Stimulated activated CD4-positive, alpha-beta T cell treated with anti-CD3 and anti-CD28 coated beads, Interleukin-12 subunit alpha, Interleukin-12 subunit beta, amount 100 ng/mL, for 24 hours (primary cell): ENCODE measurements around the gene ETF1.
"Not testable (repeated sequence)": the region's sequence is repeated elsewhere in the genome, so short reads cannot be mapped to it uniquely, and the experiment has no call there.

ENCODE experiments used
- DNase-seq, 2 experiments: peaks; one replicate each; pipeline ENCODE4 v3.0.0-alpha.2; 2020; ENCODE audit warnings: low read depth in 2 of 2

Gene ETF1

DNA sequence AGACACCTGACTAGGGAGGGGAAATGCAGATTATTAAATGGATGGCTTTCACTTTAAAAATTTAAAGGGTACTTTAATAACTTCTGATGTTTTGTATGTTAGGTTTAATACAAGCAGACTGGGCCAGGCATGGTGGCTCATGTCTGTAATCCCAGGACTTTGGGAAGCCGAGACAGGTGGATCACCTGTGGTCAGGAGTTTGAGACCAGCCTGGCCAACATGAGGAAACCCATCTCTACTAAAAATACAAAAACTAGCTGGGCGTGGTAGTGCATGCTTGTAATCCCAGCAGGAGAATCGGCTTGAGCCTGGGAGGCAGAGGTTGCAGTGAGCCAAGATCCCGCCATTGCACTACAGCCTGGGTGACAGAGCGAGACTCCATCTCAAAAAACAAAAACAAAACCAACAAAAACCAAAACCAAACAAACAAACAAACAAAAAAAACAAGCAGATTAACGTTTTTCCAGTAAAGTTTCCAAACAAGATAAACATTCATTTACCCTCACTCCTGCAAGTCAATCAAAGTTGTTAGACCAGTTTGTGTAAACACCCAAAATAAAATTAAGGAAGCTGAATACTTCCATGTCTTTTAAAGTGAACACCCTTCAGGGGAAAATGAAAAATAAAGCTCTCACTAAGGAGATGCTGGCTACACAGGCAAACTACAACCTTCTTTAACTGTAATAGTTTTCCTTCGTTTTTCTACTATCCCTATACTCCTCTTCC is 14.1 kb downstream of the ETF1 start:
- DNase-seq: no peak

- no peak for DNase-seq
Observed at GRCh38 chr5:138528208-138528607, 14.8 kb downstream of the ETF1 start.

DNA sequence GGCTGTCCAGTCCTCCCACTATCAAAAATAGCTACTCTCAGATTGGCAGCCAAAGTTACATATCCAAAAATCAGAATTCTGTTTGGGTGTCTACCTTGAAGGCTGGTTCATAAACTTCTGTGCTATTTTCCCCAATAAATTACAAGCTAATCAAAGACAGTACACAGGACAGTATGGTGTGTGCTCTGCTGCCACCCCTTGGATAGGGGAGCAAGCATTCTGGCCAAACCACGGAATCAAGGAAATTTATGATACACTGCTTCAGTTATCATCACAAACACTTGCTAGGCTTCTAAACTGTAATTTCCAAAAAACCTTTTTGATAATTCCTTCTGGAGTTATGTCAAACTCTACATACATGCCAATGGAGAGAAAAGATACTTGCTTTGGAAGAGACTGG is 15.9 kb downstream of the ETF1 start:
- no peak for DNase-seq

DNA sequence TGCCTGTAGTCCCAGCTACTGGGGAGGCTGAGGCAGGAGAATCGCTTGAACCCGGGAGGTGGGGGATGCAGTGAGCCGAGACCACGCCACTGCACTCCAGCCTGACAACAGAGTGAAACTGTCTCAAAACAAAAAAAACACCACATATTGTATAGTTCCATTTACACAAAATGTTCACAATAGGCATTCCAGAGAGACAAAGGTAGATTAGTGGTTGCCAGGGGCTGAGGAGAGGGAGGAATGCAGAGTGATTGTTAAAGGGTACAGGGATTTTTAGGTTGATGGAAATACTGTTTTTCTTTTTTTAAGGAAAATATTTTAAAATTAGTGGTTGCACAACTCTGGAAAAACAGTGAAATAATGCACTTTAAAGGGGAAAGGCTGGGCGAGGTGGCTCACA is 19.6 kb downstream of the ETF1 start:
- DNase-seq: no peak

DNA sequence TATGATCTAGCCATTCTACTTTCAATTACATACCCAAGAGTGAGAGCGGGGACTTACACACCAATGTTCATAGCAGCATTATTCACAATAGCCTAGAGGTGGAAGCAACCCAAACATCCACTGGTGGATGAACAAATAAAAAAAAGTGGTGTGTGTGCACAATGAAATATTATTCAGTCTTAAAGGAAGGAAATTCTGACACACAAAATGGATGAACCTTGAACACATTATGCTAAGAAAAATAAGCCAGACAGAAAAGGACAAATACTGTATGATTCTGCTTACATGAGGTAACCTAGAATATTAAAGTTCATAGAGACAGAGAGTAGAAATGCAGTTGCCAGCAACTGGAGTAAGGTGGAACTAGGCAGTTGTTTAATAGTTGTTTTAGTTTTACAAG is 22.1 kb downstream of the ETF1 start:
- DNase-seq: no peak

DNA sequence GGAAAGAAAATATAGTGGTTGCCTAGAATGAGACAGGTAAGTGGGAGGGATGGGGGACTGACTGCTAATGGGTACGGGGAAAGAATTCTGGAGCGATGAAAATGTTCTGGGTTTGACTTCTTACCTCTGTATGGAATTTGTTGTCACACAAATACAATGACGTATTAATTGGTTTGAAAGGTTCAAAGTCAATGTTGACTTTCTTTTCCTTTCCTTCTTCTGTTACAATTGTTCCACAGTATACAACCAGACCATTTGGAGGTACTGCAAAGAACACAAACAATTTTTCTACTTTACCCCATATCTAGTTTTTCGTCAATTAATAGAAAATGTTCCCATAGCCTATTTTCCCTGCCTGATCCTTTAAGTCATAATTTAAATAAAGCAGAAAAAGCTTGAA is 25.6 kb downstream of the ETF1 start:
- no peak for DNase-seq

DNA sequence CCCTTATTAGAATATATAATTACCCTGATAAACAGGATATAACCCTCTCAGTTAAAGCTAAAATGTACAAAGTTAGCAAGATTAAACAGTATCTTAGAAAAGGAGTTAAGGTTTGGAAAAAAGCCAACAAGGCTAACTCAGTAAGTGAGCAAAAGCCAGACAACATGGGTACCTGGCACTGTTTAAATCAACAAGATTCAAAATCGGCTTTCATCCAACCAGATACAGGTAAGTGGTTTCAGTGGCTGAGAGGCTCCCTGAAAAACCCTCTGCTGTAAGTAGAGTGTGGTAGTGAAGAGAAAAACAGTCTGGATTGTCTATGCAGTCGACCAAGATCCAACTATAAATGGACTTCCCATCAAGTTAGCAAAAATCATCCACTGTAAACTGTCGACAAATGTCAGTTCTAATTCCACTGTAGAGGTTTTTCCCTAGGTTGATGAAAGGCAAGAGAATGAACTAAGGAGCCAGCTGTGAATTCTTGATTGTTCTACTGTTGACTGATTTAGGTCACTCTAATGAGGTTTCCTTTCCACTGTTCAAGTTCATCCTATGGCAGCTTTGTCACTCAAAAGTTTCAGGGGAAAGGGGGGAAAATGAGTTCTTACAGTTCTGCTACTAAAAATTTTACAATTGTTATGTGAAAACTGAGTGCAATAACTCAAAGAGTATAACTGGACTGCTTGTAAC is 27.3 kb downstream of the ETF1 start:
- DNase-seq: no peak

GRCh38 chr5:138514021-138514420 is 29.0 kb downstream of the ETF1 start:
- DNase-seq: no peak

DNA sequence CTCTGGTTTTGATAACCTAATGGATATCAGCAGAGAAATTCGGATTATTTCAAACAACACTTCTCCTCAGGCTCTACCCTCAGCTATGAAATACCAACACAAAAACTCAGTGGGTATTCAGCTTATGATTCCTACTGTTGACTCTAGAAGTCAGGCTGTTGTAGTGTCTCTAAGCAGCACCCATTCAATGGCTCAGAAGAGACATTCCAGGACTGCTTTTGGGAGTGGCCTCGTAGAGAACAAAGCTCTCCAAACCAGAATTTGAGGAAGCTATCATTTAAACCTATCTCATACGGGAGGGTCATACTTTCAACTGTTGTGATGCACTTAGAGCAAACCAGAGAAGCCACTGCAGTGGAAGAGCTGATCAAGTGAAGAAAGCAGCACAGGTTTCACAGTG is 34.1 kb downstream of the ETF1 start:
- no peak for DNase-seq

DNA sequence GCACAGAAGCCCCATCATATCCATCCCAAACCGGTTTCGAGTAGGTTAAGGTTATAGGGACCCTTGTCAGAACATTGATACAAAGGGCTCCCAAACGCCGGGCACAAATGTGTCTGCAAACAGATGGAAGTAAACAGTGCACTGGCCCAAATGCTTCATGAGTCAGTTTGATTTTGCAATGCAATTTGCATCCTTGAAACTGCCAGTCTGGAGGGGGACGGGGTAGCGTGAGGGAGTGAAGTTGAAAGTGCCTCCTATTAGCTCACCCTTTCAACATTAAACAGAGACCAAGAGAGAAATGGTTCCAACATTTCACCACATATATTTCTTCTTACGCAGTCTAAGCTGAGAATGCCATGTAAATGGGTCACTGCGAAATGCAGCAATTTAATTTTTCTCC is 35.6 kb downstream of the ETF1 start:
- not testable (repeated sequence) for DNase-seq

- no peak for DNase-seq
Observed at GRCh38 chr5:138506370-138507306, 36.4 kb downstream of the ETF1 start.

DNA sequence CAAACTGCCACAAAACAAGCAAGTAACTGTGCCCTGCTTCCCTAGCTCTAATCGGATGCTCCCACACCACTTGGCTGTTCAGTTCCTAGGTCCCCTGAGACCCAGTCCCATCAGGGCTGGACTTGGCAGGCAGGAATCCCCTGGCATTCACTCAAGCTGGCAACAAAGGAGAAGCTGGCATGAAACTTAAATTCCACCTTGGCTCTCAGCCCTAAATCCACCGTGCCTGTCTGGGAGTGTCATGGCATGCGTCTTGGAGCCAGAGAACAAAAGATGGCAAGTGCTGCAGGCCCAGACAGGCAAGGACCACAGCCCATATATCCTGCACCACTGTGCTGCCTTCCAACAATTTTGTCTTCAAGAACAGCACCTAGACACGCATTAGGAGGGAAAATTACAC is 38.2 kb downstream of the ETF1 start:
- no peak for DNase-seq

- no peak for DNase-seq
Observed at GRCh38 chr5:138503487-138504270, 39.4 kb downstream of the ETF1 start.

- no peak for DNase-seq
Observed at GRCh38 chr5:138502521-138502920, 40.5 kb downstream of the ETF1 start.

DNA sequence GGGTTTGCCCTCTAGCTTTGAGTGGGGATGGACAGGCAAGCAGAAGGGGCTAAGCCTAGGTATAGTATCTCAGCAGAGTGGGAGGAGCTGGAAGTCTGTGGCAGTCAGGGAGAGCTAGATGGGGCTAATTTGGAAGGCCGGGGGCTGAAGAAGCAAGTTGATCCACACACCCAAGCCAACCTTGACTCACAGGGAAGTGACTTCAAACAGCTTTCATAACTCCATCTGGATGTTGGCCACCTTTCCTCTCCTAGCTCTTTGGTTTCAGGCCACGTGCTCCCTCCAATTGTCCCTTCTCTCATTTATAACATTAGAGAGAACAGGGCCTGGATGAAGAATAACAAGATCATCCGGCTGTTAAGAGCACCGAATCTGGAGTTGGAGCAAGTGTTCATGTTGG is 40.9 kb downstream of the ETF1 start:
- no peak for DNase-seq

DNA sequence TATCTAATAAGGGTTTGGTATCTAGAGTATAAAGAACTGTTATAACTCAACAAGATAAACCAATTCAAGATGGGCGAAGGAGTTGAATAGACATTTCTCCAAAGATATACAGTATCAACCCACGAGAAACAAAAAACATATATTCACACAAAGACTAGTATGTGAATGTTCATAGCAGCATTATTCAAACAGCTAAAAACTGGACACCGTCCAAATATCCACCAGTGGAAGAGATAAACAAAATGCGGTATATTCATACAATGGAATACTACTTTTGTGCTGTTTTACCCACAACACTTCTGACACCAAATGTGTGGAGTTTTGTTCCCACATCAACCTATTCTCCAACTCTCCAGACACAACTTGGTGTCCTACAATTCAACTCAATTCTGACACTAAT is 44.7 kb downstream of the ETF1 start:
- DNase-seq: no peak

GRCh38 chr5:138495351-138495750 is 47.7 kb downstream of the ETF1 start:
- DNase-seq: no peak

- DNase-seq: no peak
Observed at GRCh38 chr5:138492560-138493045, 50.4 kb downstream of the ETF1 start.

- DNase-seq: peak; percentile 69 to 77
Observed at GRCh38 chr5:138491669-138492559, 51.1 kb downstream of the ETF1 start.

DNA sequence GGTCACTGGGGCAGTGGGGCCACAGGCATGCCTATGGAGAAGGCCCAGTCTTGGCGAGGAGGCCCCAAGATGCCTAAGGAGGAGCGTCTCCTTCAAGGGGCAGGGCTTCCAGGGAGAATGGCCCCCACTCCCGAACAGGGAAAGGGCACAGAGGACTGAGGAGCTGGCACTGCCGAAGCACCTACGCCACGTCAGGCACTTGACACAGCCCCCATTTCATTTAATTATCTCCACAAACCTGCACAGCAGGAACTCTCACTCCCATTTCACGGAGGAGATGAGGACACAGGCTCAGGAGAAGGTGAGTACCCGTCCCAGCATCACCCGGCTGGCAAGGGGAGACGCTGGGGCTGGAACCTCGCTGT is 51.8 kb downstream of the ETF1 start:
- no peak for DNase-seq
